Measurements from ENCODE around the gene KCTD14. TPM values are rescaled to one million over a fixed set of nuclear protein-coding genes. Genes with fewer than 3 reads are reported as not detected.

Gene KCTD14
- total RNA-seq, 1 experiment from 2014 or later = 12.6 TPM

- no peak for ATAC-seq
- no peaks in the 10 kb centered on the region for H3K9me3 Mint-ChIP-seq
- ChIA-PET POLR2A (no interaction called here), CTCF (no interaction called here)
- H3K27ac Mint-ChIP-seq = no peak overlapping the region
- H3K27me3 Mint-ChIP-seq (ENCODE audit: low read depth) = no peaks in the 10 kb centered on the region
- no peaks in the 10 kb centered on the region for H3K4me1 Mint-ChIP-seq
- no peak for DNase-seq (ENCODE audit: low spot score)
- no peak overlapping the region for H3K4me3 Mint-ChIP-seq
- TF ChIP-seq EMX1 (CRISPR knock-in tag; IDR thresholded peaks at IDR 0.05) (no peak), MLX (CRISPR knock-in tag; IDR thresholded peaks at IDR 0.05) (no peak), GTF2I (CRISPR knock-in tag; conservative IDR thresholded peaks at IDR 0.05) (no peak), ZNF121 (CRISPR knock-in tag; IDR thresholded peaks at IDR 0.05) (no peak)
- H3K36me3 Mint-ChIP-seq = peaks cover 3% of the 10 kb centered on the region; the same call in 1 of the 2 replicates
Measured at GRCh38 chr11:77967121-77967520, 56.0 kb downstream of the KCTD14 start.

- Mint-ChIP-seq H3K36me3 (peaks cover 3% of the 10 kb centered on the region; the same call in 1 of the 2 replicates), H3K4me1 (no peaks in the 10 kb centered on the region), H3K4me3 (no peak overlapping the region), H3K27ac (no peak overlapping the region), H3K27me3 (ENCODE audit: low read depth) (no peaks in the 10 kb centered on the region), H3K9me3 (no peaks in the 10 kb centered on the region)
- ATAC-seq = no peak
- DNase-seq (ENCODE audit: low spot score) = no peak
- ChIA-PET CTCF (no interaction called here), POLR2A (no interaction called here)
- TF ChIP-seq TP53 (CRISPR knock-in tag; IDR thresholded peaks at IDR 0.05) (no peak), ERG (CRISPR knock-in tag; IDR thresholded peaks at IDR 0.05) (no peak), E2F5 (CRISPR knock-in tag; IDR thresholded peaks at IDR 0.05) (no peak), ATF1 (CRISPR knock-in tag; IDR thresholded peaks at IDR 0.05) (no peak), RORB (CRISPR knock-in tag; IDR thresholded peaks at IDR 0.05) (no peak), ETV6 (CRISPR knock-in tag; IDR thresholded peaks at IDR 0.05) (no peak), JUN (CRISPR knock-in tag; IDR thresholded peaks at IDR 0.05) (no peak), TEAD4 (CRISPR knock-in tag; IDR thresholded peaks at IDR 0.05) (no peak), SMAD4 (CRISPR knock-in tag; IDR thresholded peaks at IDR 0.05) (no peak), ZNF425 (CRISPR knock-in tag; conservative IDR thresholded peaks at IDR 0.05) (no peak), PREB (CRISPR knock-in tag; IDR thresholded peaks at IDR 0.05; ENCODE audit: borderline replicate concordance) (no peak), TCF7 (CRISPR knock-in tag; IDR thresholded peaks at IDR 0.05; ENCODE audit: low read depth) (no peak), E2F1 (CRISPR knock-in tag; IDR thresholded peaks at IDR 0.05) (no peak), AFF4 (CRISPR knock-in tag; IDR thresholded peaks at IDR 0.05; ENCODE audit: borderline replicate concordance) (no peak), ELF4 (CRISPR knock-in tag; IDR thresholded peaks at IDR 0.05; ENCODE audit: low read depth) (no peak), TEAD1 (CRISPR knock-in tag; IDR thresholded peaks at IDR 0.05) (no peak), ATF6 (CRISPR knock-in tag; IDR thresholded peaks at IDR 0.05) (no peak)
Measured at GRCh38 chr11:77966338-77966737, 56.7 kb downstream of the KCTD14 start.

Data from WTC11 (cell line).